Heart right ventricle (tissue), 16 donors: Measurements from ENCODE around the gene PLLP. TPM values are rescaled to one million over a fixed set of nuclear protein-coding genes. Genes with fewer than 3 reads are reported as not detected.

ENCODE experiments used
- ATAC-seq, 8 donors: fragments of 200-7000 bp; cut with Tn5 transposase; one replicate each; pipeline ENCODE4 v1.9.1; 2020; ENCODE audit warnings: mild to moderate bottlenecking in 8 of 8, moderate library complexity in 8 of 8, moderate number of reproducible peaks in 1 of 8
- DNase-seq, 2 donors: peaks; one replicate each; pipeline ENCODE4 v3.0.0-alpha.2; 2020
- H3K27ac ChIP-seq, 10 donors: fragments of 200-600 bp; sonication (generic) in 2 of 10; one replicate each; pipeline versions ENCODE4 v1.5.0 to v1.8.0; 2020 to 2022; ENCODE audit warnings: mild to moderate bottlenecking in 3 of 10
- H3K27me3 ChIP-seq, 7 donors: fragments of 200-600 bp; one replicate each; pipeline ENCODE4 v1.8.0; 2021 to 2022; ENCODE audit warnings: mild to moderate bottlenecking in 2 of 7
- H3K36me3 ChIP-seq, 9 donors: fragments of 200-600 bp; sonication (generic) in 1 of 9; one replicate each; pipeline versions ENCODE4 v1.5.0 to v1.8.0; 2020 to 2022; ENCODE audit warnings: mild to moderate bottlenecking in 2 of 9
- H3K4me1 ChIP-seq, 9 donors: fragments of 200-600 bp; sonication (generic) in 1 of 9; one replicate each; pipeline versions ENCODE4 v1.5.0 to v1.8.0; 2020 to 2022; ENCODE audit warnings: mild to moderate bottlenecking in 4 of 9
- H3K4me3 ChIP-seq, 10 donors: fragments of 200-600 bp; sonication (generic) in 2 of 10; one replicate each; pipeline versions ENCODE4 v1.5.0 to v1.8.0; 2020 to 2022; ENCODE audit warnings: mild to moderate bottlenecking in 7 of 10, moderate library complexity in 2 of 10
- H3K9me3 ChIP-seq, 11 donors: fragments of 200-600 bp in 10 of 11; sonication (generic) in 2 of 11; one replicate each; pipeline versions ENCODE4 v1.5.0 to v1.8.0; 2013 to 2022; ENCODE audit warnings: mild to moderate bottlenecking in 2 of 11, control low read depth in 1 of 11, moderate library complexity in 1 of 11
- CTCF ChIP-seq, 9 donors: fragments of 200-600 bp; sonication (generic) in 2 of 9; IDR thresholded peaks; one replicate each; pipeline versions ENCODE4 v1.5.0 to v1.8.0; 2021 to 2022; ENCODE audit warnings: antibody characterized with exemption in 9 of 9, mild to moderate bottlenecking in 5 of 9, moderate library complexity in 1 of 9
- WGBS, 2 donors: extraction: QIAGEN DNeasy Blood & Tissue Kit; methylation state at CpG; one replicate each; pipeline ENCODE4 v1.1.7; 2013; ENCODE audit warnings: inconsistent platforms in 1 of 2; 5-methylcytosine and 5-hydroxymethylcytosine counted together
- intact Hi-C, 10 donors: fragments of 100-400 bp; cut with DNase I; formaldehyde crosslinking; loops; one replicate each; pipeline versions ENCODE4 v1.11.1 to v1.14.2; 2022
- polyA plus RNA-seq, 2 donors: library from polyadenylated mRNA; stranded (reverse); fragments of 200-250 nt; gene quantifications; one replicate each; pipeline ENCODE4 v1.2.3, GENCODE V29; 2013
- total RNA-seq, 10 donors: library from RNA; stranded (reverse); fragmentation: NEBNext Ultra II Directional in 3 of 10; extraction: Animal tissue kit (Norgen Biotek cat#: 25700) in 3 of 10; gene quantifications; one replicate each; pipeline versions ENCODE4 v1.2.1 to v1.2.4, GENCODE V29; 2021 to 2023
- donor health status: Arrhythmogenic right ventricular cardiomyopathy.
- donor health status: ischemic (EF 13 %, LVEDD 7.1; RV severe dilation, severe dysfunction).
- donor health status: healthy with polysubstance abuse.
- donor health status: DM: no; HTN: yes; CAD: no.
- donor health status: DM: no; HTN: no; CAD: no.
- donor health status: ischemic (EF 25% LVEDD 6.9; RV normal size, moderate dysfunction).
- donor health status: ischemic (EF 25% LVEDD 5.7; RV mildly dilated, moderate dysfunction).
- donor health status: healthy.
- donor health status: DM: yes; HTN: yes; CAD: no.
- donor health status: Ischemic cardiomyopathy.
- donor health status: ischemic (EF 35%, LVEDD 5.7; RV mildly dilated, moderate dysfunction).
- donor health status: nonischemic (EF 11% LVEDD 7.7; RV severe dilation, severe dysfunction).
- donor health status: DM: yes; HTN: yes; CAD: no.
- donor health status: PGD.
- donor health status: ischemic (EF 29% LVEDD 5.4; RV normal size, mild dysfunction).
- donor health status: nonischemic (EF 23%, LVEDD 6.1; RV moderate dilation, normal function).

PLLP gene
- total and polyA plus RNA-seq, 12 donors: 1.7 to 10.6 (median 2.4) TPM

DNA sequence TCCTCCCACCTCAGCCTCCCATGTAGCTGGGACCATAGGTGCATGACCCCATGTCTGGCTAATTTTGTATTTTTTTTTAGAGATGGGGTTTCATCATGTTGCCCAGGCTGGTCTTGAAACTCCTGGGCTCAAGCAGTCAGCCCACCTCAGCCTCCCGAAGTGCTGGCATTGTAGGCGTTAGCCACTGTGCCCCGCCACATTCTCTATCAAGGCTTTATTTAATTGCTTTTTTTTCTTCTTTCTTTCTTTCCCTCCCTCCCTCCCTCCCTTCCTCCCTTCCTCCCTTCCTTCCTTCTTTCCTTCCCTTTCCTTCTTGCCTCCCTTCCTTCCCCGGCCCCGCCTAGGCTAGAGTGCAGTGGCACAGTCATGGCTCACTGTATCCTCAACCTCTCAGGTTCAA lies 74.7 kb downstream of the PLLP start:
- Histone ChIP-seq H3K36me3 (peaks cover 0 to 100% (median 64%) of the 10 kb centered on the region in 9 donors), H3K27me3 (no peaks in the 10 kb centered on the region), H3K4me3 (no peak overlapping the region), H3K9me3 (peaks cover 0 to 2% (median 0%) of the 10 kb centered on the region in 11 donors), H3K27ac (no peak overlapping the region), H3K4me1 (peaks cover 0 to 4% (median 0%) of the 10 kb centered on the region in 9 donors)
- no peak for DNase-seq
- WGBS, 2 donors: 97 to 98% methylated on average over 5 of the region's 5 CpGs
- no peak for TF ChIP-seq CTCF (IDR thresholded peaks at IDR 0.05)
- no peak for ATAC-seq
- intact Hi-C loops: no loop called here

DNA sequence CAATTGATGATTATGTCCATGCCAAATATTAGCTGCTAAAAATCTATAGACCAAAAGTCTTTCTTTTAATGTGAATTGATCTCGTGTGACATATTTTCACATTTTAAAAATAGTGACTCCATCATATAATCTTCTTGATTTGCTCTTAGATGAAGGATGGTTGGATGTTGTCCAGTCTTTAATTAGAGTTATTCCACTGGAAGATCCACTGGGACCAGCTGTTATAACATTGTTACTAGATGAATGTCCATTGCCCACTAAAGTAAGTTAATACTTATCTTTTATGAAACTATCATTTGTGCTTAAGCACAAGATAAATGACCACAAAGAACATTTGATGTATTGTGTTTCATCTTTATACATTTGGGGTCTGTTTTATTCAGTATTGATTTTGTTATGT lies 75.5 kb downstream of the PLLP start:
- Histone ChIP-seq H3K27me3 (no peaks in the 10 kb centered on the region), H3K4me3 (no peak overlapping the region), H3K9me3 (no peaks in the 10 kb centered on the region), H3K36me3 (peaks cover 0 to 99% (median 60%) of the 10 kb centered on the region in 9 donors), H3K4me1 (peaks cover 0 to 4% (median 0%) of the 10 kb centered on the region in 9 donors), H3K27ac (no peak overlapping the region)
- TF ChIP-seq CTCF (IDR thresholded peaks at IDR 0.05): no peak
- WGBS, 2 donors: 96% methylated on average over 1 of the region's 1 CpG
- DNase-seq: no peak
- no peak for ATAC-seq
- intact Hi-C loops: no loop called here

Other genes starting within 250 kb of the PLLP start
- 10 to 100 TPM in 6 of 10 donors, 1 to 10 TPM in 4; 6.5 to 18.0 (median 10.7) TPM for gene CPNE2, start 192.1 kb downstream of the PLLP start, total RNA-seq
- gene CPNE2, start 192.1 kb downstream of the PLLP start, polyA plus RNA-seq: 10 to 100 TPM; 23.5 to 32.1 TPM
- 10 to 100 TPM; 49.6 to 66.8 (median 62.5) TPM for gene PSME3IP1, start 98.6 kb downstream of the PLLP start, total RNA-seq
- 10 to 100 TPM; 50.4 to 60.7 TPM for gene PSME3IP1, start 98.6 kb downstream of the PLLP start, polyA plus RNA-seq
- 10 to 100 TPM; 14.7 to 21.4 (median 18.5) TPM for gene RSPRY1, start 98.3 kb downstream of the PLLP start, total RNA-seq
- gene RSPRY1, start 98.3 kb downstream of the PLLP start, polyA plus RNA-seq: 1 to 10 TPM; 6.9 to 9.5 TPM
- 10 to 100 TPM; 39.9 to 53.9 (median 45.9) TPM for gene ARL2BP, start 39.4 kb downstream of the PLLP start, total RNA-seq
- 10 to 100 TPM; 33.4 to 57.9 TPM for gene ARL2BP, start 39.4 kb downstream of the PLLP start, polyA plus RNA-seq
- under 1 TPM in 1 of 10 donors, not detected in 9; 0.60 TPM for gene CCL22, start 74.1 kb upstream of the PLLP start, total RNA-seq
- under 1 TPM in 1 of 2 donors, not detected in 1; 0.07 TPM for gene CCL22, start 74.1 kb upstream of the PLLP start, polyA plus RNA-seq
- gene CX3CL1, start 87.8 kb upstream of the PLLP start, total RNA-seq: 10 to 100 TPM in 9 of 10 donors, 1 to 10 TPM in 1; 7.8 to 46.3 (median 14.5) TPM
- 10 to 100 TPM; 15.1 to 19.0 TPM for gene CX3CL1, start 87.8 kb upstream of the PLLP start, polyA plus RNA-seq
- gene CCL17, start 120.1 kb upstream of the PLLP start, total RNA-seq: 1 to 10 TPM in 1 of 10 donors, not detected in 9; 1.0 TPM
- gene CCL17, start 120.1 kb upstream of the PLLP start, polyA plus RNA-seq: under 1 TPM in 1 of 2 donors, not detected in 1; 0.35 TPM
- gene CIAPIN1, start 162.7 kb upstream of the PLLP start, total RNA-seq: 10 to 100 TPM; 49.6 to 75.1 (median 61.0) TPM
- 10 to 100 TPM; 20.1 to 63.0 TPM for gene CIAPIN1, start 162.7 kb upstream of the PLLP start, polyA plus RNA-seq
- gene COQ9, start 162.8 kb upstream of the PLLP start, total RNA-seq: 100 to 1,000 TPM; 135 to 230 (median 207) TPM
- gene COQ9, start 162.8 kb upstream of the PLLP start, polyA plus RNA-seq: 100 to 1,000 TPM; 162 to 475 TPM
- gene POLR2C, start 178.0 kb upstream of the PLLP start, total RNA-seq: 10 to 100 TPM; 40.2 to 56.7 (median 47.2) TPM
- 10 to 100 TPM; 17.9 to 46.6 TPM for gene POLR2C, start 178.0 kb upstream of the PLLP start, polyA plus RNA-seq
- 10 to 100 TPM in 2 of 10 donors, 1 to 10 TPM in 8; 3.6 to 10.7 (median 8.0) TPM for gene DOK4, start 201.8 kb upstream of the PLLP start, total RNA-seq
- 1 to 10 TPM; 5.9 to 9.1 TPM for gene DOK4, start 201.8 kb upstream of the PLLP start, polyA plus RNA-seq